ENCODE measurements around the gene FLYWCH1.
A peak's percentile ranks its signal among the peaks of the same experiment; 100 is the strongest.

FLYWCH1 gene, protein sequence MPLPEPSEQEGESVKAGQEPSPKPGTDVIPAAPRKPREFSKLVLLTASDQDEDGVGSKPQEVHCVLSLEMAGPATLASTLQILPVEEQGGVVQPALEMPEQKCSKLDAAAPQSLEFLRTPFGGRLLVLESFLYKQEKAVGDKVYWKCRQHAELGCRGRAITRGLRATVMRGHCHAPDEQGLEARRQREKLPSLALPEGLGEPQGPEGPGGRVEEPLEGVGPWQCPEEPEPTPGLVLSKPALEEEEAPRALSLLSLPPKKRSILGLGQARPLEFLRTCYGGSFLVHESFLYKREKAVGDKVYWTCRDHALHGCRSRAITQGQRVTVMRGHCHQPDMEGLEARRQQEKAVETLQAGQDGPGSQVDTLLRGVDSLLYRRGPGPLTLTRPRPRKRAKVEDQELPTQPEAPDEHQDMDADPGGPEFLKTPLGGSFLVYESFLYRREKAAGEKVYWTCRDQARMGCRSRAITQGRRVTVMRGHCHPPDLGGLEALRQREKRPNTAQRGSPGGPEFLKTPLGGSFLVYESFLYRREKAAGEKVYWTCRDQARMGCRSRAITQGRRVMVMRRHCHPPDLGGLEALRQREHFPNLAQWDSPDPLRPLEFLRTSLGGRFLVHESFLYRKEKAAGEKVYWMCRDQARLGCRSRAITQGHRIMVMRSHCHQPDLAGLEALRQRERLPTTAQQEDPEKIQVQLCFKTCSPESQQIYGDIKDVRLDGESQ

GRCh38 chr16:2911638-2912329 is at the start of gene FLYWCH1:
Gene FLYWCH1 (plus strand): TSS chr16:2911931. CDS start chr16:2929686, 17,755 bp downstream.
- DNase-seq (ENCODE audit: low read depth), result peak; percentile 96

DNA sequence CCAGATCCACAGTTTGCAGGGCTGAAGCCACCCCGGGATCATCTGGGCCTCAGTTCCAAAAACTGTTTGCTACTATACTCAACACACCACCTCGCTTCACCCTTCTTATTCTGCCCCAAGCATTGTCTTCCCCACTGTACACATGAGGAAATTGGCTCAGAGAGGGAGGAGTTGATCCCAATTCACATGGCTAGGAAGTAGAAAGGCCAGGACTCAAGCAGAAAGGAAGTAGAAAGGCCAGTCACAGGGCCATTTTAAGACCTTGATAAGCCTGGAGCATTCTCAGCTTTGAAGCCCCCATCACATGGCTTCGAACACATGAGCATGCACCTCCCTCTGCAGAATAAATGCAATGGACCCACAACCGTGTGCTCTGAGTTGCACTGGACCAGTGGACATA is 46.1 kb upstream of the FLYWCH1 start:
- no peak for DNase-seq (ENCODE audit: low read depth)

- DNase-seq (ENCODE audit: low read depth), result no peak
Observed at GRCh38 chr16:2866431-2866830, 45.3 kb upstream of the FLYWCH1 start.

- no peak for DNase-seq (ENCODE audit: low read depth)
Observed at GRCh38 chr16:2867661-2867986, 44.1 kb upstream of the FLYWCH1 start.

GRCh38 chr16:2867987-2868789 is 43.5 kb upstream of the FLYWCH1 start:
- DNase-seq (ENCODE audit: low read depth), result peak; percentile 82

- no peak for DNase-seq (ENCODE audit: low read depth)
Observed at GRCh38 chr16:2871926-2872325, 39.8 kb upstream of the FLYWCH1 start.

DNA sequence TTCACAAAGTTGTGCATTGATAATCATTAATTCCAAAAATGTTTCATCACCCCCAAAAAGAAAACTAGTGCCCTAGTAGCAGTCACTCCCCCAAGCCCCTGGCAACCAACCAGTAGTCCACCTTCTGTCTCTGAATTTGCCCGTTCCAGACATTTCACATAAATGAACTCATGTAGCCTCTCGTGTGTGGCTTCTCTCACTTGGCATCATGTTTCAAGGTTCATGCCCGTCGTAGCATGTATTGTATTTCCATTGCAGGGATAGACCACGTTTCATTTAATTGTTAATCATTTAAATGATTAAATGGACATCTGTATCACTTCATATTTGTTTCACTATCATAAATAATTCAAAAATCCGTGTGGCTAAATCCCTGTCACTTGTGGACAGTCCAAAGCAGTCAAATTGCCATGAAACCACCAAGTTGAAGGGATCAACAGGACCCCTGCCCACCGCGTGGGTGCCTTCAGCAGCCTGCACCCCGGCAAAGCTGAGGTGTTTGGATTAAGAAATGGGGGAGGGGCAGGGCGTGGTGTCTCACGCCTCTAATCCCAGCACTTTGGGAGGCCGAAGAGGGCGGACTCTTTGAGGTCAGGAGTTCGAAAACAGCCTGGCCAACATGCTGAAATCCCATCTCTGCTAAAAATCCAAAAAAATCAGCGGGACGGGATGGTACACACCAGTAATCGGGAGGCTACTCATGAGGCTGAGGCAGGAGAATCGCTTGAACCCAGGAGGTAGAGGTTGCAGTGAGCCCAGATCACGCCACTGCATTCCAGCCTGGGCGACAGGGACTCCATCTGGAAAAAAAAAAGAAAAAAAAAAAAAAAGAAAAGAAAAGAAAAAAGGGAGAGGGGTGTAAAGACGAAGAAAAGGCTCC is 37.5 kb upstream of the FLYWCH1 start:
- no peak for DNase-seq (ENCODE audit: low read depth)

DNA sequence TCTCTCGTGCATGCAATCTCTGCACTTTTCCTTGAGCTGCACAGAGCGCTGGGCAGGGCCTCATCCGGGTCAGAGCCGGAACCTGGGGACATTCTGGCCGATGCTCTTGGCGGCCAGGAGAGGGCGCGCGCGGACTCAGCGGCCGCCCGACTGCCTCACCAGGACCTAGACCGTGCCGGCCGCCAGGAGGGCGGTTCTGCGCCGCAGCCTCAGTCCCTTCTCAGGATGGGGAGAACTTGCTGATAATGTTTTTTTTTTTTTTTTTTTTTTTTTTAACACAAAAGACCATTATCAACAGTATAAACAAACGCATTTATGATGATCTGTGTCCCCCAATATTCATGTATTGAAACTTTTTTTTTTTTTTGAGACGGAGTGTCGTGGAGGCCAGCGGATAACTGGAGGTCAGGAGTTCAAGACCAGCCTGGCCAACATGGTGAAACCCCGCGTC is 36.8 kb upstream of the FLYWCH1 start:
- peak; percentile 40 for DNase-seq (ENCODE audit: low read depth)

- no peak for DNase-seq (ENCODE audit: low read depth)
Observed at GRCh38 chr16:2879854-2880508, 31.8 kb upstream of the FLYWCH1 start.

DNA sequence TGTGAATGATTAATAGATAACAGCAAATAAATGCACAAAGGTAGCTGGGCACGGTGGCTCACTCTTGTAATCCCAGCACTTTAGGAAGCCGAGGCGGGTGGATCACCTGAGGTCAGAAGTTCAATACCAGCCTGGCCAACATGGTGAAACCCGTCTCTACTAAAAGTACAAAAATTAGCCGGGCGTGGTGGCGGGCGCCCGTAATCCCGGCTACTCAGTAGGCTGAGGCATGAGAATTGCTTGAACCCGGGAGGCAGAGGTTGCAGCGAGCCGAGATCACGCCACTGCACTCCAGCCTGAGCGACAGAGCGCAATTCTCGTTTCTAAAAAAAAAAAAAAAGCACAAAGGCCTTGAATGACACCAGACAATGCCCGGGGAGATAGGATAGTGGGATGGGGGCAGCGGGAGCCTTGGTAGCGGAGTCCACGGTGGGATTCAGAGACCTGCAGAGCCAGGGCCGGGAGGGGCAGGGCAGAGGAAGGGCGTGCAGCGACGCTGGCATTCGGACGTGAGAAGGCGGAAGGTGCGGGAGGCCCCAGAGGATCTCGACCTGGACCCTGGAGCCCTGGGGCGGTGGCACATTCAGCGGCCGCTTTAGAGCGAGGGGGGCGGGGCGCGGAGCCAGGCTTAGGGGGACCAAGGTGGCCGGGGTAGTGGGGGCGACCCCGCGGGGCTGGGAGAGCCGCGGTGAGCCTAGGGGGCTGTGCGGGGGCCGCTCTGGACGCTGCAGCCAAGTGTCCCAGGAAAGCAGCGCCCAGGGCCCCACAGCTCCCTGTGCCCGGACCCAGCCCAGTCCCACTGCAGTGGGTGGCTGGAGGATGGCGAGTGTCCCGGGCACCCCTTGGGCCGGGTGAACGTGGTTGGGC is 29.7 kb upstream of the FLYWCH1 start:
- DNase-seq (ENCODE audit: low read depth), result no peak

DNA sequence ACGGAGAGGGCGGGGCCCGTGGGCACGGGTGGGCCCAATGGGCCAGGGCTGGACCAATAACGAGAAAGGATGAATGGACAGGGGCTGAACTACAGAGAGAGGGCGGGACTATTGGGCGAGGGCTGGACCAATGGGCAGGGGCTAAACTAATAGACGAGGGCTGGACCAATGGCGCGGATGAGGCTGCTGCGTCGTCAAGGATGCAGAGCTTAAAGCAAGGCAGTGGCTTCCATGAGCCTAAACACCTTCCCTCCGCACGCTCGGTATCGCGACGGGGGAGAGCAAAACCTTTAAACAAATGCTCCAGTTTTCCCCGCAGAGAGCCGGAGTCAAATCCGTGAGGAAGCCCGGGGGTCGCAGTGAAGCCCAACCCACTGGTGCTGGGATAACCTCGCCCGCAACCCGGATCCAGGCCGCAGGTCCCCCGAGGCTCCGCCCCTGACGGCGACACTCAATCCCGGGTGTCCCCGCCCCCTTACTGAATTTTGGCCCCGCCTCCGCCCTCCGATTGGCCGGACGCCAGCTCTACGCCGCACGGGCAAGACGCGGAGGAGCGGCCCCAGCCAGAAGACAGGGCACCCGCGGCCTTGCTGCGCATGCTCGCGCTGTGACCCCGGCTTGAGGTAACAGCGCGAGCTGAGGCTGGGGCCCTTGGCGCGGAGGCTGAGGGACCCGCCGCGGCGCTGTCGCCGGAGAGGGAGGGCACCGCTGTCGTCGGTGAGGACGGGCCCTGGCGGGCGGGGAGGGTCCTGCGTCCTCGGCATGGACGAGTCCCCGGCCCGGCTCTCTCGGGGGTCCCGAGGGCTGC is 28.9 kb upstream of the FLYWCH1 start, which contains the start of gene FLYWCH2:
Gene FLYWCH2 (plus strand): TSS at position 566 of the 808 bp plus-strand sequence. CDS start 13,235 bp downstream, outside the sequence.
- DNase-seq (ENCODE audit: low read depth), result peak; percentile 99

DNA sequence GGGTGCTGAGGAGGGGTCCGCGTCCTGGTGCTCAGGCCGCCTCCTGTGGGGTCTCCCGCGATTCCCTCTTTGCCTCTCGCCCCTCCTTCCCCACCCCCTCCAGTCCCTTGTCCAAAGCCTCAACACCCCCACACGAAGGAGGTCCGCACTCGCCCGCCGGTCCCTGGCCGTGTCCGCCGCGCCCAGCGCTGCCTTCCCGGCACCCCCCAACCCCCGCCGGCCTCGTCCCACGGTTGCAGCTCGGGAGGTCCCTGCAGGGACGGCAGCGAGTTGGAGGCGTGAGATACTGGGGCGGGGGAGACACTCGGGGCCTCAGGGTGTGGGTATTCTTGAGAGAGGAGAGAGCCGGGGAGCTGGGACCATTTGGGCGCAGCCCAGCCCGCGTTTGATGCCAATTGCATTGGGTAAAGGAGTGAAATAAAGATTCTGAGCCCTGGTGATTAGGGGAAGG is 28.2 kb upstream of the FLYWCH1 start:
- DNase-seq (ENCODE audit: low read depth), result no peak

DNA sequence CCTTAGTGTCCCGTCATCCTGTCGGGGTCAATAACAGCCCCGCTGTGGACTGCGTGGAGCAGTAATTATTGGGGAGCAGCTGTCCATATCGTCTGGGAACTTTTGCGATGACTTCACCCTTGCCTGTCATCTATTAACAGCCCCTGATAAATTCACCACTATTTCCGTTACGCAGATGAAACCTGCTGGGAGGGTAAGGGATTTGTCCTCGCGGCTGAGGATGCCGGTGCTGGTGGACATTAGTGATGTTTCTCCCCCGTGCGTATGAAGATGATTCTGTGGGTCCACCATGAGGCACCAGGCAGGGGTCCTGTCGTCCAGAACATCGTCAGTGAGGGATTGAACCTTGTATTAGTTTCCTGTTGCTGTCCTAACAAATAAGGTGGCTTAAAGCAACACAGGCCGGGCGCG is 27.7 kb upstream of the FLYWCH1 start:
- no peak for DNase-seq (ENCODE audit: low read depth)

- DNase-seq (ENCODE audit: low read depth), result no peak
Observed at GRCh38 chr16:2894231-2894630, 17.5 kb upstream of the FLYWCH1 start.

GRCh38 chr16:2895813-2896212 is 15.9 kb upstream of the FLYWCH1 start:
- no peak for DNase-seq (ENCODE audit: low read depth)

DNA sequence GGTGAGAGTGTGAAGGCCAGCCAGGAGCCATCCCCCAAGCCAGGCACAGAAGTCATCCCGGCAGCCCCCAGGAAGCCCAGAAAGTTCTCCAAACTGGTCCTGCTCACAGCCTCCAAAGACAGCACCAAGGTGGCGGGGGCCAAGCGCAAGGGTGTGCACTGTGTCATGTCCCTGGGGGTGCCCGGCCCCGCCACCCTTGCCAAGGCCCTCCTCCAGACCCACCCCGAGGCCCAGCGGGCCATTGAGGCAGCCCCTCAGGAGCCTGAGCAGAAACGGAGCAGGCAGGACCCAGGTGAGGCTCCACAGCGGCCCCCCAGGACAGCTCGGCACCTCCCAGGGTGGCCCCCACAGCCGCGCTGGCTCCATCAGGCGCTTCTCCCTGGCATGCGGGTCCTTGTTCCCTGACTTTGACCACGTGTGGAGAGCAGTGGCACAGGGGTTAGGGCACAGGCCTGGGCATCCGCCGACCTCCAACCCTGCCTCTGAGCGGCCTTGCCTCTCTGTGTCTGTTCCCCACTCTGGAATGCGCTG is 15.2 kb upstream of the FLYWCH1 start:
- DNase-seq (ENCODE audit: low read depth), result no peak

- DNase-seq (ENCODE audit: low read depth), result no peak
Observed at GRCh38 chr16:2897110-2897509, 14.6 kb upstream of the FLYWCH1 start.
